SH-SY5Y (cell line): ENCODE measurements around the gene OR9Q2.

Source experiments
- GATA2 ChIP-seq: IDR thresholded peaks from 2 replicates; pipeline ENCODE4 v1.6.1; 2011; ENCODE audit warnings: mild to moderate bottlenecking, low read depth, low read length
- GATA3 ChIP-seq: IDR thresholded peaks from 2 replicates; pipeline ENCODE4 v1.6.1; 2011; ENCODE audit warnings: low read depth, mild to moderate bottlenecking, low read length, moderate library complexity

DNA sequence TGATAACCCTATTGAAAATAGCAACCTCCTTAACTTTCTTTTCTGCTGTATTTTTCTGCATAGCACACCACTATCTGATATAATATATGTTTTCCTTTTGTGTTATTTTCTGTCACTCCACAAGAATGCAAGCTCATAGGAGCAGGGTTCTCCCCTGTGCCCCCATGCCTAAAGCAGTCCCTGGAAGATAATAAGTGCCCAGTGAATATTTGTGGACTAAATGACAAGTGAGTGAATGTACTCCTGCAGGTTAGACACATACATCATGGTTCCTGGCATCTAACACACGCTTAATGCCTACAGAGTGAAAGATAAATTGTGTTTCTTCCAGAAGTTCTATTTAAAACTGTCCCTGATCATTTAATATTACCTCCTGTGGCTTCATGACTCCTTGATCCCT lies 23.9 kb upstream of the OR9Q2 start:
- TF ChIP-seq GATA2 = no peak
- TF ChIP-seq GATA3 = no peak
